Measurements from ENCODE around the gene SOD2.
"Not testable (repeated sequence)": the region's sequence is repeated elsewhere in the genome, so short reads cannot be mapped to it uniquely, and the experiment has no call there.

Gene SOD2

GRCh38 chr6:159693128-159693893, at the start of gene SOD2:
TSS of gene SOD2 (minus strand) at chr6:159693241. CDS start at chr6:159693167, 74 bp downstream.
- DNase-seq (ENCODE audit: low read depth), result no peak

GRCh38 chr6:159742165-159742564, 49.1 kb upstream of the SOD2 start:
- no peak for DNase-seq (ENCODE audit: low read depth)

- DNase-seq (ENCODE audit: low read depth), result no peak
Observed at GRCh38 chr6:159739341-159739740, 46.3 kb upstream of the SOD2 start.

GRCh38 chr6:159736908-159737307, 43.9 kb upstream of the SOD2 start:
- DNase-seq (ENCODE audit: low read depth), result no peak

GRCh38 chr6:159733395-159733794, 40.4 kb upstream of the SOD2 start:
- not testable (repeated sequence) for DNase-seq (ENCODE audit: low read depth)

- not testable (repeated sequence) for DNase-seq (ENCODE audit: low read depth)
Observed at GRCh38 chr6:159732550-159732949, 39.5 kb upstream of the SOD2 start.

- DNase-seq (ENCODE audit: low read depth), result no peak
Observed at GRCh38 chr6:159730332-159730676, 37.3 kb upstream of the SOD2 start.

- no peak for DNase-seq (ENCODE audit: low read depth)
Observed at GRCh38 chr6:159729598-159730331, 36.7 kb upstream of the SOD2 start.

GRCh38 chr6:159728531-159728964, 35.5 kb upstream of the SOD2 start:
- no peak for DNase-seq (ENCODE audit: low read depth)

- no peak for DNase-seq (ENCODE audit: low read depth)
Observed at GRCh38 chr6:159727717-159728445, 34.8 kb upstream of the SOD2 start.

- DNase-seq (ENCODE audit: low read depth), result peak; percentile 65
Observed at GRCh38 chr6:159726918-159727716, 34.1 kb upstream of the SOD2 start, which contains the start of gene WTAP. TSS of gene WTAP (plus strand) at chr6:159727506. CDS start at chr6:159736266, 8,760 bp downstream.

GRCh38 chr6:159726255-159726917, 33.3 kb upstream of the SOD2 start:
- DNase-seq (ENCODE audit: low read depth), result no peak

- not testable (repeated sequence) for DNase-seq (ENCODE audit: low read depth)
Observed at GRCh38 chr6:159725208-159725607, 32.2 kb upstream of the SOD2 start.

GRCh38 chr6:159724778-159725177, 31.7 kb upstream of the SOD2 start:
- DNase-seq (ENCODE audit: low read depth), result no peak

- DNase-seq (ENCODE audit: low read depth), result no peak
Observed at GRCh38 chr6:159723259-159723658, 30.2 kb upstream of the SOD2 start.

GRCh38 chr6:159722655-159723054, 29.6 kb upstream of the SOD2 start:
- no peak for DNase-seq (ENCODE audit: low read depth)

- not testable (repeated sequence) for DNase-seq (ENCODE audit: low read depth)
Observed at GRCh38 chr6:159721981-159722380, 28.9 kb upstream of the SOD2 start.

GRCh38 chr6:159720708-159721107, 27.7 kb upstream of the SOD2 start:
- no peak for DNase-seq (ENCODE audit: low read depth)

- DNase-seq (ENCODE audit: low read depth), result no peak
Observed at GRCh38 chr6:159719287-159719686, 26.2 kb upstream of the SOD2 start.

- no peak for DNase-seq (ENCODE audit: low read depth)
Observed at GRCh38 chr6:159718634-159719033, 25.6 kb upstream of the SOD2 start.
